ENCODE data around the gene LDLRAD3.

- TF ChIP-seq CREB5 (CRISPR knock-in tag; IDR thresholded peaks at IDR 0.05; ENCODE audit: low read depth) (no peak), ARNTL (CRISPR knock-in tag; IDR thresholded peaks at IDR 0.05; ENCODE audit: borderline replicate concordance, low read depth) (no peak), ZFP30 (CRISPR knock-in tag; IDR thresholded peaks at IDR 0.05) (no peak), BACH2 (CRISPR knock-in tag; IDR thresholded peaks at IDR 0.05; ENCODE audit: borderline replicate concordance) (no peak), POU6F1 (CRISPR knock-in tag; IDR thresholded peaks at IDR 0.05; ENCODE audit: borderline replicate concordance, low read depth) (no peak), ZNF70 (CRISPR knock-in tag; IDR thresholded peaks at IDR 0.05) (no peak), ZNF565 (CRISPR knock-in tag; conservative IDR thresholded peaks at IDR 0.05; ENCODE audit: low read depth) (no peak), PATZ1 (CRISPR knock-in tag; IDR thresholded peaks at IDR 0.05; ENCODE audit: borderline replicate concordance) (no peak), OSR1 (CRISPR knock-in tag; IDR thresholded peaks at IDR 0.05) (no peak)
Measured at GRCh38 chr11:36233204-36233603, 289.3 kb downstream of the LDLRAD3 start.

Measured in SK-N-SH treated with all-trans-retinoic acid at 6 μM for 48 hours (cell line).